Immature natural killer cell (primary cell): ENCODE data around the gene FZD2. TPM values are rescaled to one million over a fixed set of nuclear protein-coding genes. Genes with fewer than 3 reads are reported as not detected.

Experiments
- polyA plus RNA-seq, 3 donors: library from polyadenylated mRNA; unstranded; fragments of 300-500 nt; fragmentation: Illumina TruSeq; gene quantifications; one replicate each; pipeline ENCODE4 v1.2.3, GENCODE V29; 2021

Gene FZD2
- polyA plus RNA-seq, 3 donors from 2014 or later: 0.56 to 3.3 (median 0.97) TPM

Other genes with a start within 250 kb of the FZD2 start
- not detected for gene RUNDC3A, start 248.9 kb upstream of the FZD2 start, polyA plus RNA-seq
- gene SLC25A39, start 232.7 kb upstream of the FZD2 start, polyA plus RNA-seq: 100 to 1,000 TPM; 125 to 158 (median 127) TPM
- 100 to 1,000 TPM in 1 of 3 donors, 10 to 100 TPM in 2; 50.9 to 103 (median 73.3) TPM for gene GRN, start 212.2 kb upstream of the FZD2 start, polyA plus RNA-seq
- gene FAM171A2, start 193.6 kb upstream of the FZD2 start, polyA plus RNA-seq: under 1 TPM in 1 of 3 donors, not detected in 2; 0.07 TPM
- 1 to 10 TPM; 1.9 to 9.3 (median 2.8) TPM for gene ITGA2B, start 167.8 kb upstream of the FZD2 start, polyA plus RNA-seq
- gene GPATCH8, start 54.1 kb upstream of the FZD2 start, polyA plus RNA-seq: 100 to 1,000 TPM in 1 of 3 donors, 10 to 100 TPM in 2; 15.5 to 101 (median 22.1) TPM
- under 1 TPM; 0.08 to 0.57 (median 0.14) TPM for gene MEIOC, start 99.0 kb downstream of the FZD2 start, polyA plus RNA-seq
- 10 to 100 TPM in 2 of 3 donors, 1 to 10 TPM in 1; 9.7 to 19.6 (median 11.4) TPM for gene CCDC43, start 132.3 kb downstream of the FZD2 start, polyA plus RNA-seq
- 1 to 10 TPM in 1 of 3 donors, under 1 TPM in 1, not detected in 1; 0.52 to 1.1 TPM for gene DBF4B, start 151.2 kb downstream of the FZD2 start, polyA plus RNA-seq
- not detected for gene ADAM11, start 201.5 kb downstream of the FZD2 start, polyA plus RNA-seq